HL-60 (cell line): ENCODE data around the gene RNF128.

Experiments used
- DNase-seq, 2 experiments: peaks; one replicate each; pipeline ENCODE4 v3.0.0-alpha.2; 2010 to 2020; ENCODE audit warnings: low read depth in 1 of 2, low spot score in 1 of 2
- H3K27ac ChIP-seq: fragments of 250-450 bp; sonication (Bioruptor Pico); replicated peaks from 2 replicates; pipeline ENCODE4 v1.5.1; 2020; ENCODE audit warnings: mild to moderate bottlenecking, moderate library complexity
- H3K27me3 ChIP-seq: fragments of 250-450 bp; sonication (Bioruptor Pico); 2 replicates; pipeline ENCODE4 v1.5.1; 2021; ENCODE audit warnings: mild to moderate bottlenecking, moderate library complexity; ENCODE audit not compliant: insufficient read depth, poor library complexity, severe bottlenecking
- H3K4me3 ChIP-seq: replicated peaks from 2 replicates; pipeline ENCODE4 v1.5.1; 2011; ENCODE audit warnings: mild to moderate bottlenecking, control low read depth, low read length; ENCODE audit not compliant: insufficient read depth
- GABPA ChIP-seq: IDR thresholded peaks from 2 replicates; pipeline ENCODE4 v1.6.1; 2012; ENCODE audit warnings: low read depth
- POLR2AphosphoS5 ChIP-seq: IDR thresholded peaks from 2 replicates; pipeline ENCODE4 v1.6.1; 2012; ENCODE audit warnings: low read depth
- REST ChIP-seq: IDR thresholded peaks from 2 replicates; pipeline ENCODE4 v1.6.1; 2012; ENCODE audit warnings: low read depth; ENCODE audit not compliant: insufficient replicate concordance
- SPI1 ChIP-seq: IDR thresholded peaks from 2 replicates; pipeline ENCODE4 v1.6.1; 2012; ENCODE audit warnings: low read depth, mild to moderate bottlenecking, borderline replicate concordance
- TF ChIP-seq, protein P1 (sequence below): IDR thresholded peaks from one replicate; pipeline ENCODE4 v1.5.1; 2011; ENCODE audit warnings: low read length, control low read depth, inconsistent platforms; ENCODE audit not compliant: insufficient read depth

Gene RNF128

DNA sequence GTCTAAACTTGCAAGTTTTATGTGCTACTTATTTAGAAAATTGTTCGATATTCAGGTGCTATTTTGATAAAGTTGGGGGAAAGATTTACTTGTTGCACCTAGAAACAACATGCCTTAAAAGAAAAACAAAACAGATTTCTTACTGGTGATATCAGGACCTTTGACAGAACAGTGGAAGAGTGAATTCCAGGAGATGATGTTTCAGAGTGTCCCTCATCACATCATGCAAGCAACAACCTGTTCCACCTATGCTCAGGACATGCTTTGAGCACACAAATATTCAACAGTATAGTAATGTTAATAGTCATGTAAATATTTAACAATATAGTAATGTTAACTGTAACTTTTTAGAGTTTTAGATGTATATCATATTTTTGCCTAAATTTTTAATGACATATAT lies 23.9 kb upstream of the RNF128 start:
- no peak for DNase-seq
- H3K4me3 ChIP-seq = no peak overlapping the region
- H3K27me3 ChIP-seq = no peaks in the 10 kb centered on the region
- TF ChIP-seq, protein P1, sequence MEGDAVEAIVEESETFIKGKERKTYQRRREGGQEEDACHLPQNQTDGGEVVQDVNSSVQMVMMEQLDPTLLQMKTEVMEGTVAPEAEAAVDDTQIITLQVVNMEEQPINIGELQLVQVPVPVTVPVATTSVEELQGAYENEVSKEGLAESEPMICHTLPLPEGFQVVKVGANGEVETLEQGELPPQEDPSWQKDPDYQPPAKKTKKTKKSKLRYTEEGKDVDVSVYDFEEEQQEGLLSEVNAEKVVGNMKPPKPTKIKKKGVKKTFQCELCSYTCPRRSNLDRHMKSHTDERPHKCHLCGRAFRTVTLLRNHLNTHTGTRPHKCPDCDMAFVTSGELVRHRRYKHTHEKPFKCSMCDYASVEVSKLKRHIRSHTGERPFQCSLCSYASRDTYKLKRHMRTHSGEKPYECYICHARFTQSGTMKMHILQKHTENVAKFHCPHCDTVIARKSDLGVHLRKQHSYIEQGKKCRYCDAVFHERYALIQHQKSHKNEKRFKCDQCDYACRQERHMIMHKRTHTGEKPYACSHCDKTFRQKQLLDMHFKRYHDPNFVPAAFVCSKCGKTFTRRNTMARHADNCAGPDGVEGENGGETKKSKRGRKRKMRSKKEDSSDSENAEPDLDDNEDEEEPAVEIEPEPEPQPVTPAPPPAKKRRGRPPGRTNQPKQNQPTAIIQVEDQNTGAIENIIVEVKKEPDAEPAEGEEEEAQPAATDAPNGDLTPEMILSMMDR = no peak
- TF ChIP-seq POLR2AphosphoS5 (no peak), SPI1 (no peak), REST (no peak), GABPA (no peak)
- H3K27ac ChIP-seq = no peak overlapping the region

DNA sequence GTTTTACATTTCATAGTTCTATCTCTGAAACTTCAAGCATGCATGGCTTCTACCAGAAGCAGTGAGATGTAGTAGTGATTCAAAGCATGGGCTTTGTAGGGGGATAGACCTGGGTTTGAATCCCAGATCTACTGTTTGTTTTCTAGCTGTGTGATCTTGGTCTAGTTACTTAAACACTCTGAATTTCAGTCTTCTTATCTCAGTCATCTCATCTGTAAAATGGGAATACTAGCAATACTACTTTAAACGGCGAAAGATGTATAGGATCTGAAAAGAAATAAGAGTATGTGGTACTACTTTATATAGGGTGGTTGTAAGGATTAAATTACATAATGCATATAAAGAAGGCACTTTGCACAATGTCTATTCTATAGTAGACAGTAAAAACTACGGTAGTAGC lies 20.0 kb upstream of the RNF128 start:
- H3K4me3 ChIP-seq = no peak overlapping the region
- TF ChIP-seq GABPA = no peak
- no peak for TF ChIP-seq REST
- no peak for TF ChIP-seq SPI1
- TF ChIP-seq POLR2AphosphoS5 = no peak
- TF ChIP-seq, protein P1 = no peak
- no peaks in the 10 kb centered on the region for H3K27me3 ChIP-seq
- H3K27ac ChIP-seq = no peak overlapping the region
- DNase-seq = no peak

DNA sequence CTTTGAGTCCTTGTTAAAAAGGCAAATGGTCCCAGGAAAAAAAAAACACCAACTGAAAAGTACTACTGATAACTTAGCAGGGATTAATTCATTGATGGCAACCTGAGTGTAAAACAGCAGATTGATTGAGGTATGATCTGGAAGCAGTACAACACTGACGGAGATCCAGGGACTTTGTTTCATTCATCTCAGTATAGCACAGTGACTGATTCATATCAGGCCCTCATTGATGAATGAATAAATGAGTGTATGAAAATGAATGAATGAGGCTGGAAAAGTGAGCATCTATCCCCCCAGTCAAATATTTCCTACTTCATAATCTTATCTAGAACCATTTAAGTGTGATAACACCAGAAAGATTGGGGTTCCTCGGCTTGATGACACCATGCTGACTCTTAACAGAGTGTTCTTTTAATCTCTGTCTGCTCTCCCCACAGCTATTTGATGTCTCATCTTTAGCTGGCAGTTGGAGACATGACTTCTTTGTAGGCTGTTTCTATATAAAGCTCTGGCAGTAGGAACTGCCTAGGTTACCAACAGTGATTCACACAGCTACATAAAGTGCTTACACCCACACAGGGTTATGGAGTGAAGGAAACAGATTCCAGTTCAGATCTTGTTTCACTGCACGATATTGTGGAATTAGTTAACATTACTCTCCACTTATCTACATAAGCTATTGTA lies 18.6 kb upstream of the RNF128 start:
- no peak for TF ChIP-seq POLR2AphosphoS5
- TF ChIP-seq REST = no peak
- TF ChIP-seq SPI1 = no peak
- TF ChIP-seq GABPA = no peak
- TF ChIP-seq, protein P1 = no peak
- H3K27me3 ChIP-seq = no peaks in the 10 kb centered on the region
- H3K4me3 ChIP-seq = no peak overlapping the region
- DNase-seq = no peak
- H3K27ac ChIP-seq = no peak overlapping the region
